ENCODE data around the gene CRLF2.

GRCh38 chrX:1215123-1215823 lies 2.8 kb upstream of the CRLF2 start:
- TF ChIP-seq EZH2phosphoT487 (conservative IDR thresholded peaks at IDR 0.05; ENCODE audit: low read length) (no peak), CTCF (IDR thresholded peaks at IDR 0.05; ENCODE audit: insufficient read depth, low read length, poor library complexity, severe bottlenecking) (no peak)

Measured in SU-DHL-6 (cell line).